GM21528 (cell line): ENCODE data around the gene CNTN5.
"Not testable (repeated sequence)": the region's sequence is repeated elsewhere in the genome, so short reads cannot be mapped to it uniquely, and the experiment has no call there.

Source experiments
- ATAC-seq: cut with Tn5 transposase; IDR thresholded peaks from one replicate; pipeline ENCODE4 v1.9.1; 2021; ENCODE audit warnings: mild to moderate bottlenecking, moderate library complexity; ENCODE audit not compliant: unreplicated experiment, low FRiP score

CNTN5 gene

GRCh38 chr11:99693941-99694492 lies 673.3 kb downstream of the CNTN5 start:
- ATAC-seq: no peak

DNA sequence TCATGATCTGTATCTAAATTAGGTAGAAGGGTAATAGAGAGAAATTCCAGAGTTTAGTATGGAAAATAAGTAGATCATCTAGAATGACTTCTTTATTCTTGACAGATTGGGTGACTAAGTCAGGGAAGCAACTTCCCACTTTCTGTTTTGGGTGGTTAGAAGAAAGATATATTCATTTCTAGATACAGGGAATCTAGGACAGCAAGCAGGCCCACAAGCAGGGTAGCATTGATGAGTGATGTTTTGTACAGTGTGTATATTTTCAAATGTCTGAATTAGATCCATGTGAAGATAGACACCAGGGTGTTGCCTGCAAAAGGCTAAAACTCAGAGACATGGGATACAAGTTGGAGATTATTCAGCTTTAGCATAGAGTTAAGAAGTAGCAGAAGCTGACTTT lies 674.4 kb downstream of the CNTN5 start:
- no peak for ATAC-seq

DNA sequence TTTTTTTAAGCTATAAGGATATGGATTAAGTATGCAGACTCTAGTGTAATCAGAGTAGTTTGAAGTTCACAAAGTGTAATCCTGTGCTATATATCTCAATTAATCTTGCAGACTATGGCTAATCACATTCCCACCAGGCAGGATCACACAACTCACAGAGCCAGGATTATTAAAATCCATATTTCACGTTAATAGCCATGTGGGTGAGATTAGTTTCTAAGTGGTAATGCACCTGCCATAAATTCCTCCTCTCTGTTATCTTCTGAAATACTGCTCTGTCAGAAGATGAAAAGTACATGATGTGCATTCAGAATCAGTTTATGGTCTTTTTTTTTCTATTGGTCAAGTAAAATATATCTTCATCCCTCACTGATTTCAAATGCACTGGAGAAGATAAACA lies 686.1 kb downstream of the CNTN5 start:
- no peak for ATAC-seq

DNA sequence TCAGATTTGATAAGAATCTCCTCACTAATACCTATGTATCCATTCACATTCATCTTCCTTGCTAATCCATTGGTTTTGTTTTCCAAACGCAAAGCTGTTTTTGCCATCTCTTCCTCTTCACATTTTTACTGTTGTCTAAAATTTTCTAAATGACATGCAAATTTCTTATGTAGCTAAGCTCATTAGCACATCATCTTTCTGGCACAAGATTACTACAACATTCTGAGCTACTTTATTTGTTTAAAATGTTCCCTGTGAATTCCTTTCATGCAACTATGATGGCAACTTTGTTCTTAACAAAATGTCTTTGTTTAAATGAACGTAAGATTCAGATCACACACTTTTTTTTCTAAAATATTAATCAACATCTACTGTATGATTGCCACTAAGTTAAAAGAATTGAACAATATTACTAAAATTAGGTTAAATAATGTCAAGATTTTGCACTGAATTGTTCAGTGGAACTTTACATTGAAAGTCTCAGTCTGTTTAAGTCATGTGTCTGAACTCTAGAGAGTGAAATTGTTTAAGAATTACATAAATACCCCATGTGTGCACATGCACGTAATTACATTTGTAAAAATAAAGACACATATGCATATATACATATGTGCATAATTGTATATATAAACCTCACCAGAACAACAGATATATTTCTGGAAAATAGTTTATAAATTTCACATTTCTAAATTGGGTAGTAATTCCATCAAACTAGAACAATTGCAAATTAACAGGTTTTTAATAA lies 688.4 kb downstream of the CNTN5 start:
- ATAC-seq: no peak

- ATAC-seq: no peak
Measured at GRCh38 chr11:99716302-99716701, 695.6 kb downstream of the CNTN5 start.

- no peak for ATAC-seq
Measured at GRCh38 chr11:99718291-99718690, 697.5 kb downstream of the CNTN5 start.

- no peak for ATAC-seq
Measured at GRCh38 chr11:99739464-99740089, 718.8 kb downstream of the CNTN5 start.

GRCh38 chr11:99742501-99742900 lies 721.8 kb downstream of the CNTN5 start:
- no peak for ATAC-seq

DNA sequence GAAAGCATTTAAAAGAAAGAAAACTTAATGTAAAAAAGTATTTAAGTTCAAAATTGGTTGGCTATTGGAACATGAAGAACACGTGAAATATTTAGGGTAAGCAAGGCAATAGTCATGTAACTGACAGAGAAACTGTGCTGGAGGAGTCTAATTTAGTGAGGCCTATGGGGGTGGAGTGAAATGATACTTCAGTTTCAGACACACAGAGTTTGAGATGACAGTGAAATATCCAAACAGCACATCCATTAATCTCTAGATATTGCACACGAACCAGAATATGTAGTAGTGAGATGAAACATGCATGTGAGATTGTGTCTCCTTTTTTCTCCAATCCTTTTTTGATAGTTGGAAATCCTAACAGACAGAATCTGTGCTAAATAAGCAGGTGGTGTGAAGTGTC lies 739.0 kb downstream of the CNTN5 start:
- no peak for ATAC-seq

- ATAC-seq: no peak
Measured at GRCh38 chr11:99766811-99767210, 746.1 kb downstream of the CNTN5 start.

DNA sequence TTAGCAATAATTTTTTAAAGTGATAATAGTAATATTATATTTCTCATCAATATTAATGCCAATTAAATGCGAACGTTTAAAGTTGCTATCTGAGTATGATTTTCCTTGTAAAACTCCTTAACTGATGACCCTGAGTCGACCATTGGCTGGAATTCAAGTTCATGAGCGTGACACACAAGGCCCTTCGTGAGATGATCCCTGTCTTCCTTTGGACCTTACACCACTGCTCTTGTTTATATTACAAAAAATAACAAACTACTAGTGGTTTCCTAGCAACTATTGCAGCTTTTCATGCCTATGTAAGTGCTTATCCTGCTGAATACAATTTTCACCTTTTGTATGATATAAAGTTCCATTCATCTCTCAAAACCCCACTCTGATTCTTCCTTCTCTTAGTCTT lies 752.9 kb downstream of the CNTN5 start:
- no peak for ATAC-seq

GRCh38 chr11:99781074-99781473 lies 760.3 kb downstream of the CNTN5 start:
- ATAC-seq: no peak

DNA sequence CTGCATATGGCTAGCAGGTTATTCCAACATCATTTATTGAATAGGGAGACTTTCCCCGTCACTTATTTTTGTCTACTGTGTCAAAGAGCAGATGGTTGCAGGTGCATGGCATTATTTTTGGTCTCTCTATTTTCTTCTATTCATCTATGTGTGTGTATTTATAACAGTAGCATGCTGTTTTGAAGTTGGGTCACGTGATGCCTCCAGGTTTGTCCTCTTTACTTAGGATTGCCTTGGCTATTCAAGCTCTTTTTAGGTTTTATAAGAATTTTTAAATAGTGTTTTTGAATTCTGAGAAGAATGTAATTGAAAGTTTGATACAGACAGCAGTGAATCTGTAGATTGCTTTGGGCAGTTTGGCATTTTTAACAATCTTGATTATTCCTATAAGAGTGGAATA lies 770.6 kb downstream of the CNTN5 start:
- no peak for ATAC-seq

DNA sequence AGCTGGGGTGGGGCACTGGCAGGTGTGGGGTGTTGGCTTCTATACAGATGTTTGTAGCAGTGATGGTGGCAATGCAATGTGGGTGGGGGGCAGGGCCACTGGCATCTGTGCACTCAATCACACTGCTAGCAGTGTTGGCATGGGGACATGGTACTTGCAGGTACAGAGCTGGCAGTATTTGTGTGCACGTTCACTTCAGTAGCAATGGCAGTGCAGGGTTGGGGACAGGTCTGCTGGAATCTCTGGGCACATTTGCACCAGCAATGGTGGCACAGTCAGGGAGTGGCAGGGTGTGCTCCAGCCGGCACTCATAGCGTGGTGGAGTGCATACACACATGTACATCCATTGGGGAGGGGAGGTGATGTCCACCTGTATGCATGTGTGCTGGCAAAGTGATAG lies 775.2 kb downstream of the CNTN5 start:
- no peak for ATAC-seq

DNA sequence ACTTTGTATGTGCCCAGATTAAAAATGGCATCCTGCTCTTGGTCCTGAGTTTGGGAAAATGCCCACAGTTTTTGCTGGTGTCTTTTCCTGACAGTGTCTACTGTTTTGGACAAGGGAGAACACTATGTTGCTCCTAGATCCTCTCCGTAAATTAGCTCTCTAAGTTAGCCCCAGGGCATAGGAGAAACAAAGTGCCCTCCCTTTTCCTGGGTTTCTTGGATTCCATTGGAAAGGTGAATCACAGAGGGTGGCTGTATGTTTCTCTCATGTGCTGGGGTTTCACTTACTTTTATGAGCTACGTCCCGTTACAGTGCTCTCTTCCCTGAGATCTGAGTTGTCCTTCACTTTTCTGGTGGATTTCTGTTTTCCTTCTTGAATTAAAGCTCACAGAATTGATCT lies 782.8 kb downstream of the CNTN5 start:
- no peak for ATAC-seq

DNA sequence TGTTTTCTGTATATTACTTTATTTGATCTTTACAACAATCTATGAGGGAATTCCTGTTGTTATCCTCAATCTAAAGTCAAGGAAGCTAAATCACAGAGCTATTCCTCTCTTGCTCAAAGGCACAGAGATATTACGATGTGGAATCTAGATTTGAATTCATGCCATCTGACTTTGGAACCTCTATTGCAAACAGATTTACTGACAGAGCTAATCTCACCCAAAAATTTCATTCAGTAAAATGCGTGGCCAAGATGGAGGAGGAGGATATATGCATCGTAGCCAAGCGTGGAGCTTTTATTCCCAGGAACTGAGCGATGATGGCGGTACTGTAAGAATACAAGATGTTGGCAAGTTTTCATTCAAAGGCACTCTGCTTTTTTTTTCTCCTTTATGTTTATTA lies 791.8 kb downstream of the CNTN5 start:
- no peak for ATAC-seq

DNA sequence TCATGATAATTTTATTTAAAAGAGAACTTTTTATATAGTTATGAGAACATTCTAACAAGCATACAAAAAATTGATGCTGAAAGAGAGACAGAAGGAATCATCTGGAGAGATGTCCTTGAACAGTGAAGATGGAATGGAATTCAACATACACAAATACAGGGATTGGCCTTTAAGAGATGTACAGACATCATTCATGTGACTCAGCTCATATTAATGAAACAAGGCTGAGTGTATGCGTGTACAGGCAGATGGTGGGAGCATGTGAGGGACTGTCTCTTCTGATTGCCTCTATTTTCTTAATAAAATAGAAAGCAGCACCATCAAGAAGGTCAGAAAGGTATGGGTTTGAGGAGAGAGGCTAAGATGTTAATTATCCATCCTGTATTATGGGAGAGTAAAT lies 793.3 kb downstream of the CNTN5 start:
- no peak for ATAC-seq

GRCh38 chr11:99814738-99815137 lies 794.0 kb downstream of the CNTN5 start:
- ATAC-seq: no peak

DNA sequence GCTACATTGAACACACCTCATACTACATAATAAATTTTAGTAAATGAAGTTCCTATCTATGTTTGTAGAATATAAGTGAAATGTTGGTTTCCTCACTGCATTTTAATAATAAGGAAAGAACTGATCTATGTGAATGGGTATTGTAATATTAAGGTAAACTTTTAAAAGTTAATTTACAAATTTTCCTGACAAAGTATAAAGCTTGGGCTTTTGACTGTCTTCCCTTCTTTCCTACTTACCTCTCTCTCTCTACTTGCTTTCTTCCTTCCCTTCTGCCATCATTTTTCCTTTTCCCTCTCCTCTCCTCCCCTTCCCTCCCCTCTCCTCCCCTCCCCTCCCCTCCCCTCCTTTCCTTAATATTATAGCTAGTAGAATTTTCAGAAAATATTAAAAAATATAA lies 798.2 kb downstream of the CNTN5 start:
- ATAC-seq: no peak

GRCh38 chr11:99822846-99823565 lies 802.3 kb downstream of the CNTN5 start:
- no peak for ATAC-seq

- ATAC-seq: not testable (repeated sequence)
Measured at GRCh38 chr11:99836739-99837138, 816.0 kb downstream of the CNTN5 start.
